Jurkat, Clone E6-1 (cell line): ENCODE results near the gene PRKN.

Source experiments
- DNase-seq: peaks from one replicate; pipeline ENCODE4 v3.0.0-alpha.2; 2011; ENCODE audit warnings: low read depth, low spot score
- H3K4me3 ChIP-seq: 2 replicates; pipeline ENCODE4 v1.5.1; 2011; ENCODE audit warnings: mild to moderate bottlenecking, low read length, control low read depth, moderate library complexity

PRKN gene

GRCh38 chr6:162005372-162005771, 722.2 kb downstream of the PRKN start:
- no peak overlapping the region for H3K4me3 ChIP-seq
- no peak for DNase-seq

- no peak for DNase-seq
- H3K4me3 ChIP-seq: no peak overlapping the region
These were observed 730.8 kb downstream of the PRKN start for GRCh38 chr6:161996783-161997182.

- no peak for DNase-seq
These were observed 741.6 kb downstream of the PRKN start for GRCh38 chr6:161985876-161986423.

GRCh38 chr6:161984713-161985112, 742.9 kb downstream of the PRKN start:
- no peak for DNase-seq
- H3K4me3 ChIP-seq: no peak overlapping the region

More at GRCh38 chr6:161985876-161986423, 741.6 kb downstream of the PRKN start:
- no peak overlapping the region for H3K4me3 ChIP-seq

DNA sequence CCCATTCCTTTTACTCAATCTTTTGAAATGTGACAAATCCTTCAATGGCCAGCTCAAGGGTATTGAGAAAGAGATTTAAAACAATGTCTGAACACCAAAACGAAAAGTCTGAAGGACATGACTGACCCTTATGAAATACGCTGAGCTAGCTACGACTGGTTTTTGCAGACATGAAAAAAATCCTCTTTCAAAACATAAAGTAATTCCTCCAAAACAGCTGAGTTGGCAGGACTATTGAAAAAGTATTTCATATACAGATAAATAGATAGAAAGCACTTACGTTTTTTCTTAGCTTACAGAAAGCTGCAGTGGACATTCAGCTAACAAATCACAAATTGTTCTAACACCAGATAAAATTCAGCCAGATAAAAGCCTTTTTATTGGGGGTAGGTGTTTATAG, 751.0 kb downstream of the PRKN start:
- no peak overlapping the region for H3K4me3 ChIP-seq
- no peak for DNase-seq

- DNase-seq: no peak
- H3K4me3 ChIP-seq: no peak overlapping the region
These were observed 754.5 kb downstream of the PRKN start for GRCh38 chr6:161973064-161973463.

DNA sequence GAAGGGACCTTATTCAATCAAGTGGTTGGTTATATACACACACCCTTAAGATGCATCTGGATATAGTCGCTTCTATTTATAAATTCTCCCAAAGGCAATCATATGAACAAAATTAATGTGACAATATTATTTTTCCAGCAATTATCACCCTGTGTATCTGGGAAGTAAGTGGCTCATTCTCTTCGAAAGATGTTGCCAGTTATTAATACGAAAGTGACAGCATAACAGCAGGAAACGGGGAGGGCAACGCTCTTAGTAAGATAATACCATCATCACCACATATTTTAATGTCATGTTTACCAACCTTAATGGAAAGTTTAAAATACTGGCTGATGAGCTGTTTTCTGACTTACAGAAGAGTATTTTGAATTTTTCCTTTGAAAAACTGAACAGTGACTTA, 756.5 kb downstream of the PRKN start:
- no peak for DNase-seq
- no peak overlapping the region for H3K4me3 ChIP-seq

GRCh38 chr6:161963634-161964234, 763.8 kb downstream of the PRKN start:
- DNase-seq: no peak
- no peak overlapping the region for H3K4me3 ChIP-seq

DNA sequence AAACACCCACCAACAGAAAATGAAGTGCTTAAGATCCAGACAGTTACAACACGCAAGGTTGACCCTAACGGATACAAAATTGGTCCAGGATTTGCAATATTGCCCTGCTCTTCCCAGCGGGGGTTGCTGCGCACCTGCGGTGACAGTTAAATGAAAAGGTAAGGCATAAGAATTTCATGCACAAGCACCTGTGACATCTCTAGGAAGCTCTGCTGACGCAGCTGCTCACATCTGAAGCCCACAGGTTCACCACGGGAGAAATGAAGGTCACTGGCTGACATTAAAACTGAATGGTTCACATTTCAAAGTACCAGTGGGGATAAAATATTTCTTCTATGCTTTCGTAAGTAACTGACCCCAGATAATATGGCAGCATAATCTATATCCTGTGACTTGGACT, 764.4 kb downstream of the PRKN start:
- no peak for DNase-seq
- H3K4me3 ChIP-seq: no peak overlapping the region

- no peak overlapping the region for H3K4me3 ChIP-seq
- DNase-seq: no peak
These were observed 765.8 kb downstream of the PRKN start for GRCh38 chr6:161961796-161962195.

- H3K4me3 ChIP-seq: no peak overlapping the region
- no peak for DNase-seq
These were observed 766.5 kb downstream of the PRKN start for GRCh38 chr6:161961046-161961445.

- no peak for DNase-seq
- no peak overlapping the region for H3K4me3 ChIP-seq
These were observed 768.5 kb downstream of the PRKN start for GRCh38 chr6:161959072-161959471.

DNA sequence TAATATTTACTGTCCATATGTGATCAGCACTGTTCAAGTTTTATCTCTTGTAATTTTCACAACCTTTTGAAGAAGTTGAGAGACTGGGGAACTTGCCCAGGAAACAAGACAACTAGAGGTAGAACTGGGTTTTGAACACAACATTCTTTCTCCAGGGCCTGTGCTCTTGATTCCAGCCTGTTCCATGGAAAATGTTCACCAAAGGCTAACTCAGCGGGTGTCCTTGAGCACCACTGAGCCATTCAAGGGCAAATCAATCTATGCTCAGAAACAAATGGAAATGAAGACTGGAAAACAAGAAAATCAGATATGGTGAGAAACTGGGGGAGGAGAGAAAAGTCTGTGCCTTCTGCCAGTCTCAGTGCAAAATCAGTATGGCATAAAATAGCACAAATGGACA, 771.5 kb downstream of the PRKN start:
- no peak for DNase-seq
- no peak overlapping the region for H3K4me3 ChIP-seq

GRCh38 chr6:161954699-161955276, 772.8 kb downstream of the PRKN start:
- no peak overlapping the region for H3K4me3 ChIP-seq
- no peak for DNase-seq

DNA sequence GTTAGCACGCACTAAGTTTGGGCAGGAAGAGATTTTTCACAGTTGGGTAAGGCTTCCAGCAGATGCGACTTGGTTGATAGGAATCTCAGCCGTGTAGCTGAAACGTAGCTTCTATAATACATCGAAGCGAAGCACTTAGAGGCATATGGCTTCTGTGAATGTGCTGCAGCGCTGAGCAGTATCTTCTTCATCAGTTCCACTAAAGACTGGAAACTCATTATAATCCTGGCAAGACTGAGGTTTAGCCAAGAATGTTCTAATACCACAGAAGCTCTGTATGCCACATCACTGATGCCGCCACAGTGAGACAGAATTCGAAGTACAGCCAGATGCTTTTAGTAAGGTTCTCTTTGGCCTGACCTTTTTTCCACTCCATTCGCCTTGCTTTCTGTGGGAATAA, 773.5 kb downstream of the PRKN start:
- no peak overlapping the region for H3K4me3 ChIP-seq
- DNase-seq: no peak

GRCh38 chr6:161951126-161951525, 776.4 kb downstream of the PRKN start:
- H3K4me3 ChIP-seq: no peak overlapping the region
- no peak for DNase-seq

- DNase-seq: no peak
- H3K4me3 ChIP-seq: no peak overlapping the region
These were observed 778.0 kb downstream of the PRKN start for GRCh38 chr6:161949531-161949930.

GRCh38 chr6:161948462-161948861, 779.1 kb downstream of the PRKN start:
- no peak for DNase-seq
- no peak overlapping the region for H3K4me3 ChIP-seq

GRCh38 chr6:161947371-161947770, 780.2 kb downstream of the PRKN start:
- DNase-seq: no peak
- H3K4me3 ChIP-seq: no peak overlapping the region

- no peak for DNase-seq
- H3K4me3 ChIP-seq: no peak overlapping the region
These were observed 781.1 kb downstream of the PRKN start for GRCh38 chr6:161946461-161946860.

DNA sequence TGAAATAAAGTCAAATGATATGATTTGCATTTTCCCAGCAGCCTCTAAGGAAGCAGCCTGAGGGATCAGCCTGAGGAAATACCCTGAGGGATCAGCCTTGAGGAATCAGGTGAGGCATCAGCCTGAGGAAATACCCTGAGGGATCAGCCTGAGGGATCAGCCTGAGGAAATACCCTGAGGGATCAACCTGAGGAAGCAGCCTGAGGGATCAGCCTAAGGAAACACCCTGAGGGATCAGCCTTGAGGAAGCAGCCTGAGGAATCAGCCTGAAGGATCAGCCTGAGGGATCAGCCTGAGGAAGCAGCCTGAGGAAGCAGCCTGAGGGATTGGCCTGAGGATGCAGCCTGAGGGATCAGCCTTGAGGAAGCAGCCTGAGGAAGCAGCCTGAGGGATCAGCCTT, 784.0 kb downstream of the PRKN start:
- no peak overlapping the region for H3K4me3 ChIP-seq
- DNase-seq: no peak
